ENCODE measurements around the gene ZMIZ1.

Gene ZMIZ1

DNA sequence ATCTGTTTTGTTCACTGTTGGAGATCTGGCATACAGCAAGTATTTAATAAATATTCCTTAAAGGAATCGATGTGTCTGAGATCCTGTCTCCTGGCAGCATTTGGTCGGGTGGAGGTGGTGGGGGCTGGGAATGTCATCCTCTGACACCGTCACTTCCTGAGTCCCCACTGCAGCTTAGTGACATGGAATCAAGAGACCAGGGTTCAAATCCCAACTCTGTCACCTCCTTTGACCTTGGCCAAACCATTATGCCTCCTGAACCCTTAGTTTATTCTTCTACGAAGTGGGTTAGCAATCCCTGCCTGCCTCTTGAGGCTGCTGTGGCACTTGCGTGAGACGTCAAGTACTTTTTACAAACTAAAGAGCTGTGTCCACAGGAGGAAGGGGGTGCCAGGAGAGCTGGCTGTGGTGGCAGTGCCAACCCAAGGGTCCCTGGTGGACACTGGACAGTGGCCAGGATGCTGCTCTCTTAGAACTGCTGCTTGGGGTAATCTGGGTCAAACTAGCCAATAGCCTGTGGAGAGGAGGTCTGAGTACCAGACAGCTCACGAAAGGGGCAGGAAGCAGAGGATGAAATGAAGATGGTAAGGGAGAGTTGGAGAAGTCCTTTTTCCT lies 8.0 kb upstream of the ZMIZ1 start:
- FAIRE-seq (no peak), DNase-seq (ENCODE audit: insufficient read length, low spot score) (no peak)
- no peak for TF ChIP-seq POLR2A (IDR thresholded peaks at IDR 0.05; ENCODE audit: low read depth, low read length)

GRCh38 chr10:79061441-79062315 lies 7.1 kb upstream of the ZMIZ1 start:
- FAIRE-seq (no peak), DNase-seq (ENCODE audit: insufficient read length, low spot score) (no peak)
- TF ChIP-seq POLR2A (IDR thresholded peaks at IDR 0.05; ENCODE audit: low read depth, low read length), result no peak

- DNase-seq (ENCODE audit: insufficient read length, low spot score), result no peak
Observed at GRCh38 chr10:79063071-79063491, 5.7 kb upstream of the ZMIZ1 start.

GRCh38 chr10:79063661-79064492 lies 4.9 kb upstream of the ZMIZ1 start:
- FAIRE-seq (no peak), DNase-seq (ENCODE audit: insufficient read length, low spot score) (no peak)
- no peak for TF ChIP-seq POLR2A (IDR thresholded peaks at IDR 0.05; ENCODE audit: low read depth, low read length)

More at GRCh38 chr10:79063071-79063491, 5.7 kb upstream of the ZMIZ1 start:
- no peak for TF ChIP-seq POLR2A (IDR thresholded peaks at IDR 0.05; ENCODE audit: low read depth, low read length)
- no peak for FAIRE-seq

GRCh38 chr10:79065091-79065551 lies 3.6 kb upstream of the ZMIZ1 start:
- FAIRE-seq, result no peak
- no peak for TF ChIP-seq POLR2A (IDR thresholded peaks at IDR 0.05; ENCODE audit: low read depth, low read length)
- no peak for DNase-seq (ENCODE audit: insufficient read length, low spot score)

GRCh38 chr10:79065853-79066252 lies 2.9 kb upstream of the ZMIZ1 start:
- DNase-seq (ENCODE audit: insufficient read length, low spot score) (no peak), FAIRE-seq (no peak)
- no peak for TF ChIP-seq POLR2A (IDR thresholded peaks at IDR 0.05; ENCODE audit: low read depth, low read length)

DNA sequence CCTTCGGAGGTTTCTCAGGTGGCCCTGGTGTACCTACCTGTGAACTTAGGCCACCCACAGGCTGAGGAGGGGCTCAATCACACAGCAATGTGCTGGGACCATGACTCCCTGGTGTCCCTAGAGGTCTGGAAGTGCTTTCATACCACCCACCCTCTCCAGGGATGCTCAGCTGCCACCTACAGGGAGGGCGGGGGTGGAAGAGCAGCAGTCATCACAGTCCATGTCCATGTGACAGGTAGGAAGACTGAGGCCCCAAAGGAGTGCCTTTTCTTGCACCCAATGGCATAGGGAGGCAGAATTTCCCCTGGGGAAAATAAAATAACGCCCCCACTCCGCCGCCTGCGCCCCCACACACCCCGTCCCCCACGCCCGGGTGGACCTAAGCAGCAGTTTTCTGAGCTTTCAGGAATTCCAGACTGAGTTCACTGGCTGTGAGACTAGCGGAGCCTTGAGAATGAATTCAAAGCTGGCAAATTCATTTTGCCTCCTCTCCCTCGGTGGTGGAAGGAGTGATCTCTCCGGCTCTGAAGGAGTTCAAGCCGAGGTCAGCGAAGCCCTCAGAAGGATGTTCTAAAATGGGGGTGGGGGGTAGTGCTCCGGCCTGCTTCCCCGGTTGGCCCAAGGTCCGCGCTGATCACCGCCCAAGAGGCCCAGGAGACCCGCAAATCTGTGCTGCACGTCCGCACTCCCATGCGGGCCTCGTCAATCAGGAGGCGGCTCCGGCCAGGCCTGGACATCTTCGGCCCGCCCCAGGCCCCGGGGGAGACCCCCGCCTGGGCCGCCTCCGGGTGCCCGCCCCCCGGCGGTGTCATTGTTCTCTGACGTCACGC lies 2.1 kb upstream of the ZMIZ1 start:
- no peak for FAIRE-seq
- TF ChIP-seq POLR2A (IDR thresholded peaks at IDR 0.05; ENCODE audit: low read depth, low read length), result no peak
- peak; percentile 54 for DNase-seq (ENCODE audit: insufficient read length, low spot score)

- FAIRE-seq, result no peak
- DNase-seq (ENCODE audit: insufficient read length, low spot score), result peak; percentile 93
- TF ChIP-seq POLR2A (IDR thresholded peaks at IDR 0.05; ENCODE audit: low read depth, low read length), result no peak
Observed at GRCh38 chr10:79067241-79068202, 1.2 kb upstream of the ZMIZ1 start.

DNA sequence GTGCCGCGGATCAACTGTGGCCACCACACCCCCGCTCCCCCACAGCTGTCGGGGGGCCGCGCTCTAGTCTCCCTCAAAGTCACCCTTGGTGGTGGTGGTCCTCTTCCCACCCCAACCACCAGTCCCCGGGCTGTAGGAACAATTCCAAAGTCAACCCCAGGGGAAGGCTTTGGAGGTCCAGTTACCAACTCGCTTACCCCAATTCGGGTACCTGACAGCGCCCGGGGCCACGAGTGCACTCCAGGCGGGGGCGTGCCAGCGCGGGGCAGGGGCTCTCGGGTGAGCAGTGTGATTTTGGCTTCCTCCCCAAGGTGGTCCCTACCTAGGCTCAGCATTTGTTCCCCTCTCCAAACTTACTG lies 584 bp upstream of the ZMIZ1 start:
- no peak for TF ChIP-seq POLR2A (IDR thresholded peaks at IDR 0.05; ENCODE audit: low read depth, low read length)

DNA sequence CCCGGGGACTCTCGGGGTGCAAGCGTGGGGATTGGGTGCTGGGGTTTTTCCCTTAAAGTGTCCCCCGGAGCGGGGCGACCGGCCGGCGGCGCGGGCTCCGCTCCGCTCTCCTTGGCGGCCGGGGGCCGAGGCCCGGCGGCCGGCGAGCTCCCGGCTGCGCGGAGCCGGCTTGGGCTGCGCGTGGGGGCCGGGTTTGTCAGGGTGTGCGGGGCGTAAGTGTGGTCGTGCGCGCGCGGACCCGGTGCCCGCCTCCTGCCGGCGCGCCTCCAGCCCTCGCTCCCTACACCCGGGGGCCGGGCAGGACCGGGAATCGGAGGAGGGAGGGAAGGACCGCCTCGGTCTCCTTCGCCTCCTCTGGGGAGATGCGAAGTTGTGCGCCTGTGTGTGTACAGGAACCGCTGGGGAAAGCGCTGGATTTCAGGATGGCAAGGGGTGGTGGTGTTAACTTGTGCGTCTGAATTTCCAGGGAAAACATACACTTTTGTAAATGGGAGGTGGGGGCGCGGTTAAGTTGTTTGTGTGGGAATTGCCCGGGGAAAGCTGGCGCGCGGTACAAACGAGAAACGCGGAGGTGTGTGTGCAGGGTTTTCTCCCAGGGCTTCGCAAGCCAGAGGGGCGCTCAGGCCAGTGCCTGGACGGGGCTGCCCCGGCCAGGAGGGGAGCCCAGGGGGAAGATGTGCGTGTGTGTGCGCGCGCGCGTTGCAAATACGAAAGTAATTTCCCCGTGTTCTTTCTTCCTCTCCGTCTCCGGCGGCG lies 737 bp downstream of the ZMIZ1 start:
- FAIRE-seq (no peak), DNase-seq (ENCODE audit: insufficient read length, low spot score) (peak; percentile 50)
- no peak for TF ChIP-seq POLR2A (IDR thresholded peaks at IDR 0.05; ENCODE audit: low read depth, low read length)

More for the DNA sequence above, 584 bp upstream of the ZMIZ1 start:
- DNase-seq (ENCODE audit: insufficient read length, low spot score) (peak; percentile 32), FAIRE-seq (no peak)

DNA sequence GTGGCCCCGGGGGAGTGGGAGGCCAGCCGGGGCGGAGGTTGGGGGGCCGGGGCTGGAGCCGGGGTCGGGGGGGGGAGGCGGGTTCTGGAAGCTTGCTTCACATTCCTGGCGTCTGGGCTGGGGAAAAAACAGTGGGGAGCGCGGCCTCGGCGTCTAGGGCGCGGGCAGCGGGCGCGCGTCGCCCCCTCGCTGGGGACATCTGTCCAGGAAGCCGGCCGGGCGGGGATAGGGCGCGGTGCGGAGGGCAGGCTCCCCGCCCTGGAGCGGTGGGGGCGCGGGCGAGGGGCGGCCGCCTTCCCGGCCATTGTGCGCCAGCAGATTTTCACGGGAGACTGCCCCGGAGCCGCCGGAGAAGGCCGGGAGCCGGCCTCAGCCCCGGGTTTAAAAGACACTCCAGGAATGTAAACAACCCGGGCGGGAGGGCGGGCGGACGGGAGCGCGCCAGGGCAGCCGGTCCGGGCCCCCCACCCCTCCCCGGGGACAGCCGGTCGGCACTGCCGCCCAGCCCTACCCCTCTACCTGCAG lies 1.4 kb downstream of the ZMIZ1 start:
- DNase-seq (ENCODE audit: insufficient read length, low spot score) (peak; percentile 49), FAIRE-seq (no peak)
- no peak for TF ChIP-seq POLR2A (IDR thresholded peaks at IDR 0.05; ENCODE audit: low read depth, low read length)
